Brain microvascular endothelial cell (primary cell): ENCODE data around the gene EFCAB11.

ENCODE experiments used
- DNase-seq: peaks from one replicate; pipeline ENCODE4 v3.0.0-alpha.2; 2020
- H3K27ac ChIP-seq: fragments of 250-450 bp; sonication (Bioruptor Pico); 2 replicates; pipeline ENCODE4 v1.5.1; 2020; ENCODE audit warnings: mild to moderate bottlenecking, moderate library complexity
- H3K27me3 ChIP-seq: fragments of 250-450 bp; sonication (Bioruptor Pico); replicated peaks from 2 replicates; pipeline ENCODE4 v1.5.1; 2020; ENCODE audit warnings: mild to moderate bottlenecking
- H3K36me3 ChIP-seq: fragments of 250-450 bp; sonication (Bioruptor Pico); replicated peaks from 2 replicates; pipeline ENCODE4 v1.5.1; 2020; ENCODE audit warnings: mild to moderate bottlenecking
- H3K4me3 ChIP-seq: 2 replicates; pipeline ENCODE4 v1.5.1; 2011; ENCODE audit warnings: low read depth, mild to moderate bottlenecking, control low read depth, low read length, moderate library complexity
- in situ Hi-C: cut with HindIII; loops from 2 replicates; pipeline ENCODE4 v1.10.0; 2017; ENCODE audit warnings: low sequenced_read_pairs, low pct_ligation_motif_present
- TF ChIP-seq, protein P1 (sequence below): IDR thresholded peaks from 2 replicates; pipeline ENCODE4 v1.5.1; 2011; ENCODE audit warnings: low read depth, mild to moderate bottlenecking, moderate library complexity, low read length, control low read depth, inconsistent platforms; ENCODE audit errors: missing control alignments

EFCAB11 gene

DNA sequence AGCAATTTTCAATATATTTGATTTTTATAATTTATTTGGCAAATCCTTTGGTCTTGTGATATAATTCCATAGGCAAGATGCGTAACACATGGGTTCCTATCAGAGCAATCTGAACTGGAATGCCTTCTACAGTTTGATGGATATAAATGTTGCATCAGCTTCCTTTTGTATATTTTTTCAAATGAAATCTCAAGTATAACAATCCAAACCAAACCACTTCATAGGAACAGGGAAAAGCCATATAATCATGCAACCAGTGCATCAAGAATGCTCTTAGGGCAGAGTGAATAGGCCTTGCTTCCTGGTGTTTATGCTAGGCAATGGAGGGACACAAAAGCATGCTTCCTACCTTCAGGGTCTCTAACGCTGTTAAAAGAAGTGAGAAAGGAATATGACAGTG, 34.5 kb downstream of the EFCAB11 start:
- DNase-seq = no peak

DNA sequence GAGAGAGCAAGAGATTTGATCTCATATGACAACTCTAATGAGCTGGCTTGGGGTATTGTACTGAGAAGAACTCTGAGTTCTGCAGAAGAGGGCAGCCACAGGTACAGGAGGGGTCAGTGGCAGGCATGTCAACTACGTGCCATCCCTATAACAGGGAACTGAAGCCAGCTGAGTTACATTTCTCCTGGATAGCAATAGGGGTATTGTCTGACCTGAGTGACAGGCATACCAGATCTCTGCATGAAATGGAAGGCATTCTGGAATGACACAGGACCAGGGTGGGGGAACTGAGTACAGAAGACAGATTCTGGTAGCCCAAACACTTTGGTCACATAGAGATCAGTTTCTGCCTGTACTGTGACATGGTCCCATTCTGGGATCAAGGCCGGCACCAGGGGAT, 35.8 kb downstream of the EFCAB11 start:
- TF ChIP-seq, protein P1, sequence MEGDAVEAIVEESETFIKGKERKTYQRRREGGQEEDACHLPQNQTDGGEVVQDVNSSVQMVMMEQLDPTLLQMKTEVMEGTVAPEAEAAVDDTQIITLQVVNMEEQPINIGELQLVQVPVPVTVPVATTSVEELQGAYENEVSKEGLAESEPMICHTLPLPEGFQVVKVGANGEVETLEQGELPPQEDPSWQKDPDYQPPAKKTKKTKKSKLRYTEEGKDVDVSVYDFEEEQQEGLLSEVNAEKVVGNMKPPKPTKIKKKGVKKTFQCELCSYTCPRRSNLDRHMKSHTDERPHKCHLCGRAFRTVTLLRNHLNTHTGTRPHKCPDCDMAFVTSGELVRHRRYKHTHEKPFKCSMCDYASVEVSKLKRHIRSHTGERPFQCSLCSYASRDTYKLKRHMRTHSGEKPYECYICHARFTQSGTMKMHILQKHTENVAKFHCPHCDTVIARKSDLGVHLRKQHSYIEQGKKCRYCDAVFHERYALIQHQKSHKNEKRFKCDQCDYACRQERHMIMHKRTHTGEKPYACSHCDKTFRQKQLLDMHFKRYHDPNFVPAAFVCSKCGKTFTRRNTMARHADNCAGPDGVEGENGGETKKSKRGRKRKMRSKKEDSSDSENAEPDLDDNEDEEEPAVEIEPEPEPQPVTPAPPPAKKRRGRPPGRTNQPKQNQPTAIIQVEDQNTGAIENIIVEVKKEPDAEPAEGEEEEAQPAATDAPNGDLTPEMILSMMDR = no peak
- in situ Hi-C loops = no loop called here
- Histone ChIP-seq H3K36me3 (no peaks in the 10 kb centered on the region), H3K4me3 (no peak overlapping the region), H3K27ac (no peak overlapping the region), H3K27me3 (no peaks in the 10 kb centered on the region)
- no peak for DNase-seq

More for the DNA sequence above, 34.5 kb downstream of the EFCAB11 start:
- H3K27ac ChIP-seq = no peak overlapping the region
- no peaks in the 10 kb centered on the region for H3K27me3 ChIP-seq
- TF ChIP-seq, protein P1 = no peak
- no peak overlapping the region for H3K4me3 ChIP-seq
- in situ Hi-C loops = no loop called here
- H3K36me3 ChIP-seq = no peaks in the 10 kb centered on the region

DNA sequence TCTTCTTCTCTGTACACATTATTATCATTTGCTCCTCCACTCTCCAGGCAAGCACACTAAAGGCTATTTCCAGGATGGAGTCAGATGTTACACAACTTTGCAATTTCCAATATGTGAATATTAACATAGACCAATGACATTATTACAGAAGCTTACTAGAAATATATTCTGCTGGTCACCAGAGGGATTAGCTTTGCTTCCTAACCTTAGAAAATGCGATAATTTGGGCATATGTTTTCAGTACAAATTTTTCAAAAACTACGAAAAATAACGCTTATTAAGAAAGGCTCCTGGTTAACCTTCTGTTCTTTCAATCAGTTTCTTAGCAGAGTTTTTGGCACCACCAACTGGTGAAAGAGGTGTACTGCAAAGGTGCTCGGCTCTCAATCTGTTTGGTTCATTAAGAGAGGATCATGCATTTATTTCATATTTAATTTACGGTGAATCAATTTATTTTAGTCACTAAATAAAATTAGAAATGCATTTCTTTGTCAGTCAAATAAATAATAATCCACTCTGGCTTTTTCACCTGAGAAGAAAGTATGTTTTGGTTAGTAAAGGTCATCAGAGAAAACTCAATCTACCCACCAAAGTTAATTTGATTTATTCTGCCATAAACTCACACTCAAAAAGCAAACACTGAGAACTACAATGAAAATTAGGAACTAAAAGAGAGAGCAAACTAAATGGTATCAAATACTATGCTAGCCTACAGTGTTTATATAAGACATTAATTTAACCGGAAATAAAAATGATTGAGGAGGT, 39.2 kb downstream of the EFCAB11 start:
- peak overlapping the region; percentile 3 for H3K27ac ChIP-seq
- no peaks in the 10 kb centered on the region for H3K27me3 ChIP-seq
- TF ChIP-seq, protein P1 = peak; percentile 91
- no peak overlapping the region for H3K4me3 ChIP-seq
- peak; percentile 86 for DNase-seq
- no peaks in the 10 kb centered on the region for H3K36me3 ChIP-seq
- in situ Hi-C loops = no loop called here

DNA sequence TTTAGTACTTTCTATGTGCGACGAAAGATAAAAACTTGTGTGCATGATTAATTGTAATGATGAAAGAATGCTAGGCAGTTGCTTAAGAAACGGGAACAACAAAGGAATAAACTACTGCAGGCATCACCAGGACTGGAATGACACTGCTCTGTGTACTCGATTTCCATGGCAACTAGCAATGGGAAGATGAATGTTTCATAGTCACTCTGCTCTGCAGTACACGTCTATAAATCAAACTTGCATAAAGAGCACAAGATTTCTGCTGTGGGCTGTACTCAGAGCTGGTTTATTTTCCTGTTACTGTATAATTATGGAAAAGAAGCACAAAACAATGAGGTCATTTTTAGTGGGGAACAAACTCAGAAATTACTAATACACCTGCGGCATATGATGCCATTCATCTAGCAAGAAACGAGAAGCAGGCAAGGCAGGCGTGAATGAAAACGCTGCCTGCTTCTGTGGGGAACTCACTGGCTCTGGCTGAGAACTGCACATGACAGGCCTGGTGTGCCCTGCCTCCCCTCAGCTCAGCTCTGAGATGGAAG, 41.8 kb downstream of the EFCAB11 start:
- Histone ChIP-seq H3K4me3 (no peak overlapping the region), H3K36me3 (no peaks in the 10 kb centered on the region), H3K27ac (peak overlapping the region; percentile 77), H3K27me3 (no peaks in the 10 kb centered on the region)
- TF ChIP-seq, protein P1 = no peak
- in situ Hi-C loops = no loop called here
- peak; percentile 97 for DNase-seq

DNA sequence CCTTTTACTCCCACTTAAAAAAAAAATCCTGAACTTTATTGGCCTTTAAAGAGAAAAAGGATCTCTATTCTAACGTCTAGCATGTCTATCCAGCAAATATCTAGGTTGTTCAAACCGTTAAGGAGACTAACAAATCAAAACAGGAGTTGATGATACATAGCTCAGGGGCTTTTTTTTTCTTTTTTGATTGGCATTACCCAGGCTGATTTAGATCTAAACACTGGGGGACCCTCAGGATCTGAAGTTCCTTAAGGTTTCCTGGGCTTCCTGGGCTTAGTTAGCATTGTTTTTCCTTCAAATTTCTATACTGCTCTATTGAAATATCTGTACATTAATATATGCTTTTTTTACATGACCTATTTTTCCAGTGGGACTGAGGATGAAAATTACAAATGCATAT, 42.3 kb downstream of the EFCAB11 start:
- in situ Hi-C loops = no loop called here
- peak overlapping the region; percentile 77 for H3K27ac ChIP-seq
- no peaks in the 10 kb centered on the region for H3K36me3 ChIP-seq
- no peak overlapping the region for H3K4me3 ChIP-seq
- DNase-seq = no peak
- H3K27me3 ChIP-seq = no peaks in the 10 kb centered on the region
- TF ChIP-seq, protein P1 = no peak
